Upper lobe of right lung (tissue), 1 donor: ENCODE measurements around the gene KRTAP3-1. TPM values are rescaled to one million over a fixed set of nuclear protein-coding genes. Genes with fewer than 3 reads are reported as not detected.

Experiments
- ATAC-seq: fragments of 200-7000 bp; cut with Tn5 transposase; one replicate; pipeline ENCODE4 v1.9.1; 2020; ENCODE audit warnings: mild to moderate bottlenecking, moderate library complexity
- DNase-seq: peaks from one replicate; pipeline ENCODE4 v3.0.0-alpha.2; 2020
- H3K27ac ChIP-seq: fragments of 200-600 bp; one replicate; pipeline ENCODE4 v1.8.0; 2022
- H3K27me3 ChIP-seq: fragments of 200-600 bp; one replicate; pipeline ENCODE4 v1.8.0; 2022; ENCODE audit warnings: mild to moderate bottlenecking
- H3K36me3 ChIP-seq: fragments of 200-600 bp; one replicate; pipeline ENCODE4 v1.8.0; 2022
- H3K4me1 ChIP-seq: fragments of 200-600 bp; one replicate; pipeline ENCODE4 v1.8.0; 2022
- H3K4me3 ChIP-seq: fragments of 200-600 bp; one replicate; pipeline ENCODE4 v1.8.0; 2022; ENCODE audit warnings: mild to moderate bottlenecking
- H3K9me3 ChIP-seq: fragments of 200-600 bp; one replicate; pipeline ENCODE4 v1.8.0; 2022
- CTCF ChIP-seq: fragments of 200-600 bp; IDR thresholded peaks from one replicate; pipeline ENCODE4 v1.8.0; 2022; ENCODE audit warnings: antibody characterized with exemption
- intact Hi-C: fragments of 100-400 bp; cut with DNase I; formaldehyde crosslinking; loops from one replicate; pipeline ENCODE4 v1.11.0; 2022
- total RNA-seq: library from RNA; stranded (reverse); fragmentation: NEBNext Ultra II Directional; extraction: Animal tissue kit (Norgen Biotek cat#: 25700); gene quantifications from one replicate; pipeline ENCODE4 v1.2.1, GENCODE V29; 2021
- donor health status: DM: no; HTN: yes; CAD: no; lungs with severe emphysema.

The KRTAP3-1 gene
- total RNA-seq, 1 donor from 2014 or later = not detected

DNA sequence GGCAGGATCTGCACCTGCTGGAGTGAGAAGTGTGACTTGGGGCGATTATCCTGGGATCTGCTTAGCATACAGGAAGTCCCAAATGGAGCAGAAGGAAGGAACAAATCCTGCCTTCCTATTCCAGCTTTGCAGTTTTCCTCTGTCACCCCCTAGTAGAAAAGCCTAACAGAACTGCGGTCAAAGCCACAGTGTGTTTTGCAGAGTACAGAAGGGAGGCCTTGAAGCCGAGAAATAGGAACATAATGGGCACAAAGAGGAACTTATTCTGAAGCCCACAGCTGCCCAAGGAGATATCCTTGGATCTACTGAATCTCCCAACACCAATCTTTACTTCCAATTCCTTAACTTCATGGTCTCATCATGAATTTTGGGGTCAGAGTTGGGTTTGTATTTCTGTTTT lies 9.6 kb upstream of the KRTAP3-1 start:
- TF ChIP-seq CTCF = no peak
- ATAC-seq (no peak), DNase-seq (no peak)
- Histone ChIP-seq H3K4me3 (no peak overlapping the region), H3K9me3 (no peaks in the 10 kb centered on the region), H3K27me3 (peaks cover 5% of the 10 kb centered on the region), H3K27ac (no peak overlapping the region), H3K36me3 (no peaks in the 10 kb centered on the region), H3K4me1 (no peaks in the 10 kb centered on the region)
- intact Hi-C loops = no loop called here

DNA sequence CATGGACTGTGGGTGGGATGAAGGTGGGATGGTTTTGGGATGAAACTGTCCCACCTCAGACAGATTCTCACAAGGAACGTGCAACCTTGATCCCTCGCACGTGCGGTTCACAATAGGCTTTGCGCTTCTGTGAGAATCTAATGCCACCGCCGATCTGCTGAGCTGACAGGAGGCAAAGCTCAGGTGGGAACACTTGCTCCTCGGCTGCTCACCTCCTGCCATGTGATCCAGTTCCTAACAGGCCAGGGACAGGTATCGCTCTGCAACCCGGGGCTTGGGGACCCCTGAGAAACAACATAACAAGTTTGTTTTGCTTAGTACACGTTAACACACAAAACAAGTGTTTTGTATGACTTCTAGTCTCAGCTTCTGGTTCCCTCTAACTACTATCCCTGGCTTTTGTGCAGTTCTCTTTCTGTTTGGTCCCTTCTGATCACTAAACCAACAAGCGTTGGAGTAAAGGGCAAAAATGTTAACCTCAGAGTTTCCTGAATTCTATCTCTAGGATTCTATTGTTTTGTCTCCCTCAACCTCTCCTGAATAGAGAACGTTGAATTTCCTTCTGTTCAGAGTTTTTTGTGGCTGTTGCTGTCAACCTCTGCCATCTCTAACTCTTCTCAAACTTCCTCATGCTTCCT lies 7.8 kb upstream of the KRTAP3-1 start:
- Histone ChIP-seq H3K4me3 (no peak overlapping the region), H3K27ac (no peak overlapping the region), H3K9me3 (no peaks in the 10 kb centered on the region), H3K4me1 (no peaks in the 10 kb centered on the region), H3K36me3 (no peaks in the 10 kb centered on the region), H3K27me3 (no peaks in the 10 kb centered on the region)
- ATAC-seq (no peak), DNase-seq (no peak)
- no peak for TF ChIP-seq CTCF
- intact Hi-C loops = no loop called here

- TF ChIP-seq CTCF = no peak
- Histone ChIP-seq H3K27ac (no peak overlapping the region), H3K36me3 (no peaks in the 10 kb centered on the region), H3K4me1 (no peaks in the 10 kb centered on the region), H3K9me3 (no peaks in the 10 kb centered on the region), H3K27me3 (no peaks in the 10 kb centered on the region), H3K4me3 (no peak overlapping the region)
- intact Hi-C loops = no loop called here
- ATAC-seq = no peak
- no peak for DNase-seq
These were observed 6.5 kb upstream of the KRTAP3-1 start for GRCh38 chr17:41015454-41015853.

DNA sequence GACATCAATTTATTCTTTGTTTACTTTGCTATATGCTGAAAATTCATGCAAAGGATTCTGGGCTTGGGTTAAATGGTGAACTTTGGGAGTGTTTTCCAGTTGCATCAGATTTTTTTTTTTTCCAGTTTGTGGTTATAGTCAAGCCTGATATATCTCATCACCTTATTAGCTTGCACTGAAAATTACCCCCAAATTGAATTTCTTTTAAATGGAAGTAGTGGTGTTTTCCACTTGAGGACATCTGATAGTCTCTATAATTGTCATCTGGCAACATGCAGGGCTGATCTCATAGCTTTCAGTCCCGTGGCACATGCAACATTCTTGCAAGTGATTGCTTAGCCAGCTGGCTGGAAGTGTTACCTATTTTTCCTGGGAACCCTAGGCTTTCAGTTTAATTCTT lies 4.7 kb upstream of the KRTAP3-1 start:
- H3K9me3 ChIP-seq = no peaks in the 10 kb centered on the region
- no peak for TF ChIP-seq CTCF
- no peaks in the 10 kb centered on the region for H3K4me1 ChIP-seq
- intact Hi-C loops = no loop called here
- DNase-seq (no peak), ATAC-seq (no peak)
- H3K4me3 ChIP-seq = no peak overlapping the region
- H3K27ac ChIP-seq = no peak overlapping the region
- no peaks in the 10 kb centered on the region for H3K36me3 ChIP-seq
- H3K27me3 ChIP-seq = no peaks in the 10 kb centered on the region

- Histone ChIP-seq H3K36me3 (no peaks in the 10 kb centered on the region), H3K27me3 (no peaks in the 10 kb centered on the region), H3K27ac (no peak overlapping the region), H3K4me1 (no peaks in the 10 kb centered on the region), H3K4me3 (no peak overlapping the region), H3K9me3 (no peaks in the 10 kb centered on the region)
- intact Hi-C loops = no loop called here
- ATAC-seq (no peak), DNase-seq (no peak)
- TF ChIP-seq CTCF = no peak
These were observed 4.3 kb upstream of the KRTAP3-1 start for GRCh38 chr17:41013181-41013580.
